Neural cell (in vitro differentiated cells): ENCODE data around the gene ETV3. TPM values are rescaled to one million over a fixed set of nuclear protein-coding genes. Genes with fewer than 3 reads are reported as not detected.
"Not testable (repeated sequence)": the region's sequence is repeated elsewhere in the genome, so short reads cannot be mapped to it uniquely, and the experiment has no call there.

Experiments
- H2AFZ ChIP-seq: fragments of 200-600, 300-800 bp; sonication (generic), shearing (Covaris generic); 2 replicates; pipeline ENCODE4 v1.6.0; 2014; ENCODE audit warnings: low read depth, mild to moderate bottlenecking, antibody characterized with exemption, low read length, moderate library complexity
- H3F3A ChIP-seq: fragments of 200-600 bp; shearing (Covaris generic); 2 replicates; pipeline ENCODE4 v1.6.1; 2016; ENCODE audit warnings: mild to moderate bottlenecking, moderate library complexity, mixed read lengths, antibody characterized with exemption, low read length; ENCODE audit not compliant: insufficient read depth, poor library complexity, severe bottlenecking
- H3K27ac ChIP-seq: fragments of 200-600, 300-800 bp; sonication (generic), shearing (Covaris generic); 2 replicates; pipeline ENCODE4 v1.5.1; 2014; ENCODE audit warnings: mild to moderate bottlenecking, low read length, moderate library complexity
- H3K27me3 ChIP-seq: fragments of 300-800, 200-600 bp; sonication (generic), shearing (Covaris generic); 2 replicates; pipeline ENCODE4 v1.6.0; 2014; ENCODE audit warnings: mild to moderate bottlenecking, low read depth, low read length, moderate library complexity; ENCODE audit not compliant: insufficient read depth
- H3K36me3 ChIP-seq: fragments of 300-800, 200-600 bp; sonication (generic), shearing (Covaris generic); 2 replicates; pipeline ENCODE4 v1.5.1; 2014; ENCODE audit warnings: mild to moderate bottlenecking, antibody characterized with exemption, low read length, moderate library complexity; ENCODE audit not compliant: insufficient read depth
- H3K4me2 ChIP-seq: fragments of 300-800, 200-600 bp; sonication (generic), shearing (Covaris generic); 2 replicates; pipeline ENCODE4 v1.6.0; 2014; ENCODE audit warnings: mild to moderate bottlenecking, low read length
- H3K4me3 ChIP-seq: fragments of 300-800, 200-600 bp; sonication (generic), shearing (Covaris generic); 2 replicates; pipeline ENCODE4 v1.5.1; 2014; ENCODE audit warnings: mild to moderate bottlenecking, low read length, moderate library complexity
- H3K79me2 ChIP-seq: fragments of 200-600 bp; shearing (Covaris generic); replicated peaks from 2 replicates; pipeline ENCODE4 v1.6.0; 2014; ENCODE audit warnings: mild to moderate bottlenecking, low read length, moderate library complexity; ENCODE audit not compliant: insufficient read depth
- H3K9ac ChIP-seq: fragments of 300-800, 200-600 bp; sonication (generic), shearing (Covaris generic); 2 replicates; pipeline ENCODE4 v1.6.1; 2016; ENCODE audit warnings: mild to moderate bottlenecking, low read length, mixed read lengths
- H3K9me2 ChIP-seq: fragments of 200-600 bp; shearing (Covaris generic); 2 replicates; pipeline ENCODE4 v1.6.1; 2016; ENCODE audit warnings: mild to moderate bottlenecking, low read length, mixed read lengths; ENCODE audit not compliant: insufficient read depth
- H3K9me3 ChIP-seq: fragments of 200-600, 300-800 bp; sonication (generic), shearing (Covaris generic); 2 replicates; pipeline ENCODE4 v1.6.1; 2016; ENCODE audit warnings: mild to moderate bottlenecking, mixed run types, low read length, moderate library complexity, mixed read lengths
- H4K20me1 ChIP-seq: fragments of 200-600 bp; shearing (Covaris generic); 2 replicates; pipeline ENCODE4 v1.6.1; 2016; ENCODE audit warnings: mild to moderate bottlenecking, mixed run types; ENCODE audit not compliant: insufficient read depth
- CTCF ChIP-seq: fragments of 450-650 bp; IDR thresholded peaks from 2 replicates; pipeline ENCODE4 v1.5.1; 2014; ENCODE audit warnings: antibody characterized with exemption, mild to moderate bottlenecking, moderate library complexity; ENCODE audit not compliant: poor library complexity, severe bottlenecking
- EP300 ChIP-seq: fragments of 450-650 bp; conservative IDR thresholded peaks from 2 replicates; pipeline ENCODE4 v1.6.1; 2014; ENCODE audit warnings: antibody characterized with exemption, mild to moderate bottlenecking, moderate library complexity; ENCODE audit not compliant: poor library complexity, severe bottlenecking
- EZH2 ChIP-seq: fragments of 200-600, 300-800 bp; shearing (Covaris generic), sonication (generic); IDR thresholded peaks from 2 replicates; pipeline ENCODE4 v1.6.1; 2014; ENCODE audit warnings: antibody characterized with exemption, low read length, borderline replicate concordance, mild to moderate bottlenecking; ENCODE audit not compliant: insufficient read depth, poor library complexity, severe bottlenecking
- MXI1 ChIP-seq: fragments of 450-650 bp; conservative IDR thresholded peaks from 2 replicates; pipeline ENCODE4 v1.6.1; 2014; ENCODE audit warnings: antibody characterized with exemption, mild to moderate bottlenecking; ENCODE audit not compliant: poor library complexity, severe bottlenecking
- POLR2AphosphoS5 ChIP-seq: IDR thresholded peaks from 2 replicates; pipeline ENCODE4 v1.6.1; 2012
- RAD21 ChIP-seq: fragments of 450-650 bp; conservative IDR thresholded peaks from 2 replicates; pipeline ENCODE4 v1.6.1; 2014; ENCODE audit warnings: antibody characterized with exemption, mild to moderate bottlenecking, moderate library complexity
- REST ChIP-seq: IDR thresholded peaks from 2 replicates; pipeline ENCODE4 v1.6.1; 2012; ENCODE audit warnings: borderline replicate concordance
- SMC3 ChIP-seq: fragments of 450-650 bp; conservative IDR thresholded peaks from 2 replicates; pipeline ENCODE4 v1.6.1; 2014; ENCODE audit warnings: antibody characterized with exemption, mild to moderate bottlenecking, moderate library complexity; ENCODE audit not compliant: poor library complexity
- TAF1 ChIP-seq: IDR thresholded peaks from 2 replicates; pipeline ENCODE4 v1.6.1; 2012; ENCODE audit warnings: low read depth
- polyA plus RNA-seq: library from polyadenylated mRNA; depleted of rRNA; stranded (reverse); fragments of >200 nt; gene quantifications from 2 replicates; pipeline ENCODE4 v1.2.3, GENCODE V29; 2014

Gene ETV3
- polyA plus RNA-seq, 1 donor from 2014 or later: 9.9 TPM

GRCh38 chr1:157176016-157176415 lies 37.8 kb upstream of the ETV3 start:
- no peak overlapping the region for H3K4me3 ChIP-seq
- H3K36me3 ChIP-seq: no peaks in the 10 kb centered on the region
- H3K4me2 ChIP-seq: no peak overlapping the region
- H3F3A ChIP-seq: no peaks in the 10 kb centered on the region
- no peak overlapping the region for H2AFZ ChIP-seq
- TF ChIP-seq REST: no peak
- TF ChIP-seq CTCF: no peak
- no peak for TF ChIP-seq MXI1
- TF ChIP-seq EZH2: no peak
- no peak for TF ChIP-seq TAF1
- no peak for TF ChIP-seq RAD21
- TF ChIP-seq SMC3: no peak
- no peak for TF ChIP-seq EP300
- TF ChIP-seq POLR2AphosphoS5: no peak
- H3K79me2 ChIP-seq: no peaks in the 10 kb centered on the region
- H3K27ac ChIP-seq: no peak overlapping the region
- H3K9ac ChIP-seq: no peak overlapping the region
- no peaks in the 10 kb centered on the region for H4K20me1 ChIP-seq
- H3K9me2 ChIP-seq: no peaks in the 10 kb centered on the region
- H3K9me3 ChIP-seq: no peaks in the 10 kb centered on the region
- no peaks in the 10 kb centered on the region for H3K27me3 ChIP-seq

GRCh38 chr1:157173900-157174410 lies 35.8 kb upstream of the ETV3 start:
- no peak overlapping the region for H3K4me2 ChIP-seq
- H3K27me3 ChIP-seq: no peaks in the 10 kb centered on the region
- H3K4me3 ChIP-seq: no peak overlapping the region
- H3K79me2 ChIP-seq: no peaks in the 10 kb centered on the region
- H3F3A ChIP-seq: no peaks in the 10 kb centered on the region
- H3K9me3 ChIP-seq: no peaks in the 10 kb centered on the region
- no peaks in the 10 kb centered on the region for H3K9me2 ChIP-seq
- H3K9ac ChIP-seq: no peak overlapping the region
- H3K36me3 ChIP-seq: no peaks in the 10 kb centered on the region
- H4K20me1 ChIP-seq: no peaks in the 10 kb centered on the region
- H2AFZ ChIP-seq: no peak overlapping the region
- no peak for TF ChIP-seq RAD21
- no peak for TF ChIP-seq POLR2AphosphoS5
- no peak for TF ChIP-seq CTCF
- TF ChIP-seq EZH2: no peak
- TF ChIP-seq SMC3: no peak
- TF ChIP-seq MXI1: no peak
- no peak for TF ChIP-seq EP300
- no peak for TF ChIP-seq TAF1
- no peak for TF ChIP-seq REST
- H3K27ac ChIP-seq: no peak overlapping the region

- not testable (repeated sequence) for H3K9ac ChIP-seq, H3K9me2 ChIP-seq, H2AFZ ChIP-seq, H3K4me3 ChIP-seq, H4K20me1 ChIP-seq, H3K27me3 ChIP-seq, H3K79me2 ChIP-seq, H3K27ac ChIP-seq, H3K9me3 ChIP-seq, H3K4me2 ChIP-seq, H3K36me3 ChIP-seq, H3F3A ChIP-seq
These were observed 35.0 kb upstream of the ETV3 start for GRCh38 chr1:157173241-157173640.
